BJ (cell line): ENCODE data around the gene TTYH1. TPM values are rescaled to one million over a fixed set of nuclear protein-coding genes. Genes with fewer than 3 reads are reported as not detected.

Source experiments
- CTCF ChIA-PET: fragments of 350-600 bp; formaldehyde crosslinking; extraction: SDS; loops from one replicate; lab custom pipeline; 2021; ENCODE audit warnings: antibody characterized with exemption, inconsistent platforms; lab: Yijun Ruan, JAX
- POLR2A ChIA-PET: fragments of 300-600 bp; sonication (Branson Sonifier 250); formaldehyde crosslinking; extraction: SDS; loops from one replicate; lab custom pipeline; 2021; ENCODE audit warnings: antibody characterized with exemption; lab: Charles Lee
- DNase-seq: peaks from one replicate; pipeline ENCODE4 v3.0.0-alpha.2; 2011; ENCODE audit warnings: low read depth
- H3K27me3 ChIP-seq: 2 replicates; pipeline ENCODE4 v1.6.0; 2011; ENCODE audit warnings: low read length; ENCODE audit not compliant: control insufficient read depth, insufficient read depth
- H3K36me3 ChIP-seq: 2 replicates; pipeline ENCODE4 v1.5.1; 2011; ENCODE audit warnings: low read length; ENCODE audit not compliant: control insufficient read depth, insufficient read depth
- H3K4me3 ChIP-seq: 2 replicates; pipeline ENCODE4 v1.5.1; 2011; ENCODE audit warnings: low read depth, mild to moderate bottlenecking, control low read depth, low read length
- polyA plus RNA-seq: library from polyadenylated mRNA; depleted of rRNA; stranded (reverse); fragments of >200 nt; gene quantifications from 2 replicates; pipeline ENCODE4 v1.2.3, GENCODE V29; 2011
- TF ChIP-seq, protein P1 (sequence below): IDR thresholded peaks from 2 replicates; pipeline ENCODE4 v1.5.1; 2011; ENCODE audit warnings: low read depth, mild to moderate bottlenecking, control low read depth, inconsistent platforms, low read length, moderate library complexity; ENCODE audit not compliant: insufficient read depth

The TTYH1 gene
- polyA plus RNA-seq, 1 experiment, result not detected

DNA sequence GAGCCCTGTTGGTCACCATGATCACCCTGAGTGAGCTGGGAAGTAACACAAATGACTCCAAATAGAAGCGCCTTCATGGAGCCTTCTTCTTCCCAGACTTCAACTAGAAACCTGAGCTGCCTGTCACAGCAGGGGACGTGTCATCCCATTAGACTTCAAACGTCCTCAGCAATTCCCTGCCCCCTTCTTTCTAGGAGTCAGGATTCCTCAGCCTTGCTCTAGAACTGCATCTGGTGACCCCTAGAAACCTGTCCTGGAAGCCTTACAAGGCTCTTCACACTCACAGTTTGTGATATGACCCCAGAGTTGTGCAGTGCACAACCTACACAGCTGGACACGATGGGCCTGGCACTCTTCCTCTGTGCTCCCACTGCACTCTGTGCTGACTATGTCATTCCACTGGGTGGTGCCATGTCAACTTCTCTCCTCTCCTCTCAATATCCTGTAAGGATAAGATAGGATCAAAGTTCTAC is 23.6 kb upstream of the TTYH1 start:
- TF ChIP-seq, protein P1, sequence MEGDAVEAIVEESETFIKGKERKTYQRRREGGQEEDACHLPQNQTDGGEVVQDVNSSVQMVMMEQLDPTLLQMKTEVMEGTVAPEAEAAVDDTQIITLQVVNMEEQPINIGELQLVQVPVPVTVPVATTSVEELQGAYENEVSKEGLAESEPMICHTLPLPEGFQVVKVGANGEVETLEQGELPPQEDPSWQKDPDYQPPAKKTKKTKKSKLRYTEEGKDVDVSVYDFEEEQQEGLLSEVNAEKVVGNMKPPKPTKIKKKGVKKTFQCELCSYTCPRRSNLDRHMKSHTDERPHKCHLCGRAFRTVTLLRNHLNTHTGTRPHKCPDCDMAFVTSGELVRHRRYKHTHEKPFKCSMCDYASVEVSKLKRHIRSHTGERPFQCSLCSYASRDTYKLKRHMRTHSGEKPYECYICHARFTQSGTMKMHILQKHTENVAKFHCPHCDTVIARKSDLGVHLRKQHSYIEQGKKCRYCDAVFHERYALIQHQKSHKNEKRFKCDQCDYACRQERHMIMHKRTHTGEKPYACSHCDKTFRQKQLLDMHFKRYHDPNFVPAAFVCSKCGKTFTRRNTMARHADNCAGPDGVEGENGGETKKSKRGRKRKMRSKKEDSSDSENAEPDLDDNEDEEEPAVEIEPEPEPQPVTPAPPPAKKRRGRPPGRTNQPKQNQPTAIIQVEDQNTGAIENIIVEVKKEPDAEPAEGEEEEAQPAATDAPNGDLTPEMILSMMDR, result no peak
- H3K4me3 ChIP-seq, result no peak overlapping the region
- no peaks in the 10 kb centered on the region for H3K36me3 ChIP-seq
- ChIA-PET CTCF (interaction anchor here (0.9 to 2.2 kb wide), 23 partner anchors 10 to 598 kb away, joined by 3 to 11 read pairs (median 4); partner anchors contain the start of genes CDC42EP5, LAIR1 and TTYH1), POLR2A (no interaction called here)
- DNase-seq, result no peak
- H3K27me3 ChIP-seq, result no peaks in the 10 kb centered on the region

GRCh38 chr19:54392105-54392504 is 23.2 kb upstream of the TTYH1 start:
- CTCF ChIA-PET, result interaction anchor here (1.0 to 2.2 kb wide), 9 partner anchors 11 to 223 kb away, joined by 3 to 11 read pairs (median 5); partner anchors contain the start of gene TTYH1
- POLR2A ChIA-PET, result no interaction called here
- no peaks in the 10 kb centered on the region for H3K27me3 ChIP-seq

GRCh38 chr19:54393381-54393780 is 21.9 kb upstream of the TTYH1 start:
- H3K27me3 ChIP-seq, result no peaks in the 10 kb centered on the region
- H3K36me3 ChIP-seq, result no peaks in the 10 kb centered on the region
- ChIA-PET CTCF (no interaction called here), POLR2A (no interaction called here)
- TF ChIP-seq, protein P1, result no peak
- DNase-seq, result no peak
- no peak overlapping the region for H3K4me3 ChIP-seq

More at GRCh38 chr19:54392105-54392504, 23.2 kb upstream of the TTYH1 start:
- H3K36me3 ChIP-seq, result no peaks in the 10 kb centered on the region
- TF ChIP-seq, protein P1, result no peak
- H3K4me3 ChIP-seq, result no peak overlapping the region
- no peak for DNase-seq

DNA sequence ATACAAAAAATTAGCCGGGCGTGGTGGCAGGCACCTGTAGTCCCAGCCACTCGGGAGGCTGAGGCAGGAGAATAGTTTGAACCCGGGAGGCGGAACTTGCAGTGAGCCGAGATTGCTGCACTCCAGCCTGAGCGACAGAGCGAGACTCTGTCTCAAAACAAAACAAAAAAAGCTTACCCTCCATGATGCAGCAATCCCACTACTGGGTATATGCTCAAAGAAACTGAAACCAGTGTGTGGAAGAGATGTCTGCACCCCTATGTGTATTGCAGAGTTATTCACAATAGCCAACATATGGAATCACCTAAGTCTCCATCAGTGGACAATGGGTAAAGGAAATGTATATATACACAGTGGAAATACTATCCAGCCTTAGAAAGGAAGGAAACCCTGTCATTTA is 19.6 kb upstream of the TTYH1 start:
- DNase-seq, result no peak
- H3K4me3 ChIP-seq, result no peak overlapping the region
- H3K36me3 ChIP-seq, result no peaks in the 10 kb centered on the region
- TF ChIP-seq, protein P1, result no peak
- H3K27me3 ChIP-seq, result no peaks in the 10 kb centered on the region
- POLR2A ChIA-PET, result no interaction called here
- CTCF ChIA-PET, result interaction anchor here (1.2 kb wide), 1 partner anchor 9 kb away, joined by 3 read pairs; no protein-coding TSS in a partner anchor

GRCh38 chr19:54399189-54399588 is 16.1 kb upstream of the TTYH1 start:
- ChIA-PET CTCF (interaction anchor here (2.4 kb wide), 1 partner anchor 10 kb away, joined by 11 read pairs; no protein-coding TSS in a partner anchor), POLR2A (no interaction called here)
- H3K27me3 ChIP-seq, result no peaks in the 10 kb centered on the region
- no peak overlapping the region for H3K4me3 ChIP-seq
- TF ChIP-seq, protein P1, result no peak
- DNase-seq, result no peak
- H3K36me3 ChIP-seq, result no peaks in the 10 kb centered on the region
